NB4 (cell line): Measurements from ENCODE around the gene SCFD1.

ENCODE experiments used
- CTCF ChIP-seq: IDR thresholded peaks from one replicate; pipeline ENCODE4 v1.5.1; 2012; ENCODE audit warnings: low read depth, low read length
- MAX ChIP-seq: IDR thresholded peaks from 2 replicates; pipeline ENCODE4 v1.6.1; 2011; ENCODE audit warnings: low read depth, low read length
- MYC ChIP-seq: IDR thresholded peaks from 2 replicates; pipeline ENCODE4 v1.6.1; 2011; ENCODE audit warnings: low read depth, low read length
- POLR2A ChIP-seq: IDR thresholded peaks from 2 replicates; pipeline ENCODE4 v1.6.1; 2011; ENCODE audit warnings: mild to moderate bottlenecking; ENCODE audit not compliant: insufficient read length; ENCODE audit errors: extremely low read depth

GRCh38 chr14:30608533-30609006, 13.5 kb upstream of the SCFD1 start:
- no peak for TF ChIP-seq CTCF
- TF ChIP-seq POLR2A = no peak
- no peak for TF ChIP-seq MAX
- no peak for TF ChIP-seq MYC
